Common myeloid progenitor, CD34-positive (primary cell): ENCODE data around the gene OSBP2.

ENCODE experiments used
- CTCF ChIA-PET: fragments of 350-600 bp; sonication (Branson Sonifier 250); formaldehyde crosslinking; loops from one replicate; lab custom pipeline; 2021; ENCODE audit warnings: antibody characterized with exemption; lab: Charles Lee
- POLR2A ChIA-PET: fragments of 350-600 bp; sonication (Branson Sonifier 250); formaldehyde crosslinking; loops from one replicate; lab custom pipeline; 2021; ENCODE audit warnings: antibody characterized with exemption; lab: Charles Lee
- DNase-seq, 3 donors: peaks; one replicate each; pipeline versions ENCODE4 v3.0.0 to v3.0.0-alpha.2; 2013
- H3K27ac ChIP-seq, 2 experiments: 1 replicate in 1 of 2; 2 replicates in 1 of 2; pipeline ENCODE4 v1.7.0; 2013; ENCODE audit warnings: inconsistent platforms in 2 of 2, low read length in 2 of 2, mild to moderate bottlenecking in 2 of 2, low read depth in 1 of 2, moderate library complexity in 1 of 2; ENCODE audit not compliant: severe bottlenecking in 2 of 2, insufficient read depth in 1 of 2, poor library complexity in 1 of 2
- H3K27me3 ChIP-seq, 5 experiments: replicated peaks in 2 of 5; 1 replicate in 3 of 5; 2 replicates in 2 of 5; pipeline versions ENCODE4 v1.6.1 to v1.7.0; 2013; ENCODE audit warnings: low read length in 4 of 5, mild to moderate bottlenecking in 2 of 5, moderate library complexity in 2 of 5, inconsistent platforms in 1 of 5; ENCODE audit not compliant: insufficient read depth in 5 of 5, control insufficient read depth in 4 of 5
- H3K36me3 ChIP-seq, 4 experiments: 1 replicate in 2 of 4; 2 replicates in 2 of 4; pipeline versions ENCODE4 v1.6.1 to v1.7.0; 2013; ENCODE audit warnings: low read length in 3 of 4, control low read depth in 1 of 4, mild to moderate bottlenecking in 1 of 4; ENCODE audit not compliant: control insufficient read depth in 4 of 4, insufficient read depth in 4 of 4
- H3K4me1 ChIP-seq, 4 experiments: 1 replicate in 3 of 4; 2 replicates in 1 of 4; pipeline versions ENCODE4 v1.6.1 to v1.7.1; 2013; ENCODE audit warnings: low read length in 3 of 4, mild to moderate bottlenecking in 3 of 4, control low read depth in 1 of 4, inconsistent platforms in 1 of 4, moderate library complexity in 1 of 4; ENCODE audit not compliant: control insufficient read depth in 4 of 4, insufficient read depth in 4 of 4; ENCODE audit errors: control extremely low read depth in 1 of 4
- H3K4me3 ChIP-seq, 7 experiments: 1 replicate in 4 of 7; 2 replicates in 3 of 7; pipeline versions ENCODE4 v1.5.1 to v1.7.0; 2013; ENCODE audit warnings: mild to moderate bottlenecking in 7 of 7, low read length in 6 of 7, moderate library complexity in 6 of 7, inconsistent platforms in 2 of 7, low read depth in 2 of 7, control low read depth in 1 of 7; ENCODE audit not compliant: insufficient read depth in 4 of 7, control insufficient read depth in 1 of 7; ENCODE audit errors: extremely low read depth in 1 of 7
- H3K9me3 ChIP-seq, 5 experiments: 1 replicate in 4 of 5; 2 replicates in 1 of 5; pipeline versions ENCODE4 v1.6.1 to v1.7.1; 2013; ENCODE audit warnings: low read length in 4 of 5, mild to moderate bottlenecking in 2 of 5, inconsistent platforms in 1 of 5, low read depth in 1 of 5, moderate library complexity in 1 of 5; ENCODE audit not compliant: control insufficient read depth in 4 of 5, insufficient read depth in 2 of 5; ENCODE audit errors: control extremely low read depth in 1 of 5
- WGBS: methylation state at CpG from one replicate; pipeline ENCODE4 v1.1.5; 2013; ENCODE audit not compliant: insufficient coverage; 5-methylcytosine and 5-hydroxymethylcytosine counted together

Gene OSBP2

GRCh38 chr22:30665266-30665665 is 29.4 kb upstream of the OSBP2 start:
- Histone ChIP-seq H3K36me3 (peaks cover 6 to 30% (median 16%) of the 10 kb centered on the region in 4 experiments), H3K27ac (no peak overlapping the region), H3K9me3 (no peaks in the 10 kb centered on the region), H3K27me3 (peaks cover 0 to 9% (median 4%) of the 10 kb centered on the region in 5 experiments), H3K4me3 (no peak overlapping the region), H3K4me1 (peaks cover 2 to 18% (median 14%) of the 10 kb centered on the region in 4 experiments)
- DNase-seq: no peak
- WGBS: 100% methylated on average over 2 of the region's 2 CpGs
- ChIA-PET POLR2A (interaction anchor here (0.7 kb wide), 1 partner anchor 635 kb away, joined by 3 read pairs; no protein-coding TSS in a partner anchor), CTCF (interaction anchor here (1.7 kb wide), 1 partner anchor 89 kb away, joined by 6 read pairs; no protein-coding TSS in a partner anchor)

GRCh38 chr22:30665786-30666185 is 28.9 kb upstream of the OSBP2 start:
- Histone ChIP-seq H3K27ac (no peak overlapping the region), H3K4me1 (peaks cover 2 to 18% (median 14%) of the 10 kb centered on the region in 4 experiments), H3K27me3 (peaks cover 0 to 9% (median 4%) of the 10 kb centered on the region in 5 experiments), H3K4me3 (no peak overlapping the region), H3K9me3 (no peaks in the 10 kb centered on the region), H3K36me3 (peaks cover 6 to 30% (median 16%) of the 10 kb centered on the region in 4 experiments)
- POLR2A ChIA-PET: no interaction called here
- CTCF ChIA-PET: interaction anchor here (1.2 kb wide), 1 partner anchor 16 kb away, joined by 3 read pairs; no protein-coding TSS in a partner anchor
- 100% methylated on average over 3 of the region's 4 CpGs for WGBS
- no peak for DNase-seq

- WGBS: under 1% methylated on average over 17 of the region's 18 CpGs
- H3K27me3 ChIP-seq: peaks cover 0 to 9% (median 4%) of the 10 kb centered on the region in 5 experiments
- H3K36me3 ChIP-seq: peaks cover 4 to 25% (median 14%) of the 10 kb centered on the region in 4 experiments
- peak overlapping the region in 1 of 2 experiments; percentile 70 for H3K27ac ChIP-seq
- no peaks in the 10 kb centered on the region for H3K9me3 ChIP-seq
- POLR2A ChIA-PET: interaction anchor here (1.0 kb wide), 1 partner anchor 33 kb away, joined by 3 read pairs; no protein-coding TSS in a partner anchor
- peak in 1 of 3 donors; percentile 14 for DNase-seq
- H3K4me1 ChIP-seq: peaks cover 2 to 18% (median 14%) of the 10 kb centered on the region in 4 experiments
- CTCF ChIA-PET: interaction anchor here (1.0 kb wide), 2 partner anchors 12 to 32 kb away, joined by 3 to 5 read pairs; no protein-coding TSS in a partner anchor
- H3K4me3 ChIP-seq: peak overlapping the region; percentile 64 to 95 (median 87)
Measured at GRCh38 chr22:30667107-30667493, 27.6 kb upstream of the OSBP2 start.

GRCh38 chr22:30667494-30668385 is 26.9 kb upstream of the OSBP2 start, which contains the start of gene DUSP18:
DUSP18 (minus strand) TSS chr22:30667875; CDS start chr22:30664003, 3,872 bp downstream.
- under 1% methylated on average over 61 of the region's 77 CpGs for WGBS
- peak within 1 kb of the TSS in 1 of 2 experiments; percentile 70 for H3K27ac ChIP-seq
- H3K27me3 ChIP-seq: peaks cover 0 to 9% (median 4%) of the 10 kb centered on the region in 5 experiments
- ChIA-PET POLR2A (no interaction called here), CTCF (interaction anchor here (1.0 to 1.8 kb wide), 2 partner anchors 33 kb away, joined by 5 to 8 read pairs; no protein-coding TSS in a partner anchor)
- peaks cover 3 to 18% (median 11%) of the 10 kb centered on the region in 4 experiments for H3K36me3 ChIP-seq
- peak; percentile 85 to 93 (median 91) for DNase-seq
- H3K4me1 ChIP-seq: peaks cover 2 to 18% (median 14%) of the 10 kb centered on the region in 4 experiments
- H3K9me3 ChIP-seq: no peaks in the 10 kb centered on the region
- peak within 1 kb of the TSS; percentile 64 to 95 (median 87) for H3K4me3 ChIP-seq

- Histone ChIP-seq H3K4me1 (peaks cover 2 to 18% (median 14%) of the 10 kb centered on the region in 4 experiments), H3K9me3 (no peaks in the 10 kb centered on the region), H3K27me3 (peaks cover 0 to 9% (median 4%) of the 10 kb centered on the region in 5 experiments), H3K36me3 (peaks cover 3 to 12% (median 6%) of the 10 kb centered on the region in 4 experiments), H3K27ac (no peak overlapping the region), H3K4me3 (peak overlapping the region; percentile 64 to 95 (median 87))
- ChIA-PET CTCF (interaction anchor here (1.8 kb wide), 1 partner anchor 34 kb away, joined by 8 read pairs; no protein-coding TSS in a partner anchor), POLR2A (no interaction called here)
- no peak for DNase-seq
- 41% methylated on average over 10 of the region's 10 CpGs for WGBS
Measured at GRCh38 chr22:30668386-30668710, 26.3 kb upstream of the OSBP2 start.

GRCh38 chr22:30671071-30671470 is 23.6 kb upstream of the OSBP2 start:
- Histone ChIP-seq H3K27me3 (peaks cover 2 to 12% (median 4%) of the 10 kb centered on the region in 5 experiments), H3K4me3 (no peak overlapping the region), H3K36me3 (no peaks in the 10 kb centered on the region), H3K27ac (no peak overlapping the region), H3K9me3 (no peaks in the 10 kb centered on the region), H3K4me1 (peaks cover 2 to 18% (median 14%) of the 10 kb centered on the region in 4 experiments)
- no peak for DNase-seq
- POLR2A ChIA-PET: no interaction called here
- CTCF ChIA-PET: no interaction called here
- WGBS: 60% methylated on average over 1 of the region's 3 CpGs
